HG02884 (cell line): ENCODE results near the gene SYNE4.
"Not testable (repeated sequence)": the region's sequence is repeated elsewhere in the genome, so short reads cannot be mapped to it uniquely, and the experiment has no call there.

Experiments used
- ATAC-seq: cut with Tn5 transposase; IDR thresholded peaks from one replicate; pipeline ENCODE4 v1.9.1; 2021; ENCODE audit warnings: mild to moderate bottlenecking, moderate library complexity; ENCODE audit not compliant: unreplicated experiment

The SYNE4 gene

GRCh38 chr19:36008336-36008978 lies at the start of gene SYNE4:
SYNE4 (minus strand) TSS chr19:36008813; CDS start chr19:36008681, 132 bp downstream.
- no peak for ATAC-seq

GRCh38 chr19:36054733-36055686 lies 46.4 kb upstream of the SYNE4 start, which contains the start of gene WDR62:
WDR62 (plus strand) TSS chr19:36054897; CDS start chr19:36054972, 75 bp downstream.
- peak; percentile 71 for ATAC-seq

GRCh38 chr19:36054119-36054732 lies 45.6 kb upstream of the SYNE4 start, which contains the start of gene THAP8:
THAP8 (minus strand) TSS chr19:36054285; CDS start chr19:36054217, 68 bp downstream.
- peak; percentile 77 for ATAC-seq

GRCh38 chr19:36051637-36052036 lies 43.0 kb upstream of the SYNE4 start:
- no peak for ATAC-seq

- no peak for ATAC-seq
Measured at GRCh38 chr19:36051236-36051635, 42.6 kb upstream of the SYNE4 start.

GRCh38 chr19:36049080-36049698 lies 40.6 kb upstream of the SYNE4 start:
- ATAC-seq = no peak

GRCh38 chr19:36047835-36048234 lies 39.2 kb upstream of the SYNE4 start:
- no peak for ATAC-seq

- ATAC-seq = no peak
Measured at GRCh38 chr19:36046443-36047050, 37.9 kb upstream of the SYNE4 start.

GRCh38 chr19:36043952-36044351 lies 35.3 kb upstream of the SYNE4 start:
- ATAC-seq = no peak

- no peak for ATAC-seq
Measured at GRCh38 chr19:36041831-36042230, 33.2 kb upstream of the SYNE4 start.

GRCh38 chr19:36041092-36041491 lies 32.5 kb upstream of the SYNE4 start:
- ATAC-seq = not testable (repeated sequence)

- no peak for ATAC-seq
Measured at GRCh38 chr19:36040495-36040894, 31.9 kb upstream of the SYNE4 start.

- no peak for ATAC-seq
Measured at GRCh38 chr19:36032251-36033104, 23.9 kb upstream of the SYNE4 start, which contains the start of gene CLIP3. CLIP3 (minus strand) TSS chr19:36032873; CDS start chr19:36032357, 516 bp downstream.

GRCh38 chr19:36031308-36031707 lies 22.7 kb upstream of the SYNE4 start:
- ATAC-seq = no peak

- ATAC-seq = no peak
Measured at GRCh38 chr19:36030264-36031148, 21.9 kb upstream of the SYNE4 start.

- no peak for ATAC-seq
Measured at GRCh38 chr19:36028313-36029041, 19.9 kb upstream of the SYNE4 start.

- ATAC-seq = no peak
Measured at GRCh38 chr19:36027696-36028095, 19.1 kb upstream of the SYNE4 start.
